Breast epithelium (tissue), 3 donors: Measurements from ENCODE around the gene QSOX1.

Experiments
- POLR2AphosphoS5 ChIP-seq, 3 donors: sonication (generic); formaldehyde crosslinking; IDR thresholded peaks; one replicate each; pipeline ENCODE4 v1.6.1; 2017; ENCODE audit warnings: antibody characterized with exemption in 3 of 3
- TF ChIP-seq, protein P1 (sequence below), 3 donors: fragments of 450-650 bp; IDR thresholded peaks; one replicate each; pipeline ENCODE4 v1.5.1; 2016 to 2017; ENCODE audit warnings: antibody characterized with exemption in 3 of 3, mild to moderate bottlenecking in 3 of 3, moderate library complexity in 3 of 3

DNA sequence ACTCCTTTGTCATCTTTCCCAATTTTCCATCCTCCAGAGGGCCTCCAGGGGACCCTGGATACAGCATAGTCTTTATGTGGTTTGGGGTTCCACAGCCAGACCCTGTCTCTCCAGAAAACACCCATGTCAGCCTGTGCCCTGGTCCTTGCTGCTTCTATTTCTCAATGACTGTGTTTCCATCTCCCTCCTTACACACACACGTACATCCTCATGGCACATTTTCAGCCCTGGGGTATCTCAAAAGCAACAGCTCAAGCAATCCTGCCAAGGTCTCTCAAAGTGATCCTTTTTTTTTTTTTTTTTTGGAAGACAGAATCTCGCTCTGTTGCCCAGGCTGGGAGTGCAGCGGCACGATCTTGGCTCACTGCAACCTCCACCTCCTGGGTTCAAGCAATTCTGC, 22.3 kb downstream of the QSOX1 start:
- TF ChIP-seq, protein P1, sequence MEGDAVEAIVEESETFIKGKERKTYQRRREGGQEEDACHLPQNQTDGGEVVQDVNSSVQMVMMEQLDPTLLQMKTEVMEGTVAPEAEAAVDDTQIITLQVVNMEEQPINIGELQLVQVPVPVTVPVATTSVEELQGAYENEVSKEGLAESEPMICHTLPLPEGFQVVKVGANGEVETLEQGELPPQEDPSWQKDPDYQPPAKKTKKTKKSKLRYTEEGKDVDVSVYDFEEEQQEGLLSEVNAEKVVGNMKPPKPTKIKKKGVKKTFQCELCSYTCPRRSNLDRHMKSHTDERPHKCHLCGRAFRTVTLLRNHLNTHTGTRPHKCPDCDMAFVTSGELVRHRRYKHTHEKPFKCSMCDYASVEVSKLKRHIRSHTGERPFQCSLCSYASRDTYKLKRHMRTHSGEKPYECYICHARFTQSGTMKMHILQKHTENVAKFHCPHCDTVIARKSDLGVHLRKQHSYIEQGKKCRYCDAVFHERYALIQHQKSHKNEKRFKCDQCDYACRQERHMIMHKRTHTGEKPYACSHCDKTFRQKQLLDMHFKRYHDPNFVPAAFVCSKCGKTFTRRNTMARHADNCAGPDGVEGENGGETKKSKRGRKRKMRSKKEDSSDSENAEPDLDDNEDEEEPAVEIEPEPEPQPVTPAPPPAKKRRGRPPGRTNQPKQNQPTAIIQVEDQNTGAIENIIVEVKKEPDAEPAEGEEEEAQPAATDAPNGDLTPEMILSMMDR (IDR thresholded peaks at IDR 0.05) = no peak
- TF ChIP-seq POLR2AphosphoS5 (IDR thresholded peaks at IDR 0.05) = no peak
